Adrenal gland (tissue), 5 donors: ENCODE measurements around the gene RGMB.

ENCODE experiments used
- POLR2A ChIP-seq, 2 donors: fragments of 450-650 bp; IDR thresholded peaks; one replicate each; pipeline ENCODE4 v1.6.1; 2017; ENCODE audit warnings: antibody characterized with exemption in 2 of 2, mild to moderate bottlenecking in 2 of 2, moderate library complexity in 1 of 2
- TF ChIP-seq, protein P1 (sequence below), 6 experiments: fragments of 450-650 bp in 4 of 6; fragments of 200-600 bp in 2 of 6; sonication (generic) in 1 of 6; IDR thresholded peaks; 1 replicate in 5 of 6; 2 replicates in 1 of 6; pipeline versions ENCODE4 v1.5.1 to v1.8.0; 2016 to 2021; ENCODE audit warnings: antibody characterized with exemption in 6 of 6, mild to moderate bottlenecking in 2 of 6, moderate library complexity in 1 of 6
- donor health status: DM: no; HTN: no; CAD: no.

GRCh38 chr5:98755406-98755805 lies 18.1 kb upstream of the RGMB start:
- no peak for TF ChIP-seq POLR2A (IDR thresholded peaks at IDR 0.05)
- TF ChIP-seq, protein P1, sequence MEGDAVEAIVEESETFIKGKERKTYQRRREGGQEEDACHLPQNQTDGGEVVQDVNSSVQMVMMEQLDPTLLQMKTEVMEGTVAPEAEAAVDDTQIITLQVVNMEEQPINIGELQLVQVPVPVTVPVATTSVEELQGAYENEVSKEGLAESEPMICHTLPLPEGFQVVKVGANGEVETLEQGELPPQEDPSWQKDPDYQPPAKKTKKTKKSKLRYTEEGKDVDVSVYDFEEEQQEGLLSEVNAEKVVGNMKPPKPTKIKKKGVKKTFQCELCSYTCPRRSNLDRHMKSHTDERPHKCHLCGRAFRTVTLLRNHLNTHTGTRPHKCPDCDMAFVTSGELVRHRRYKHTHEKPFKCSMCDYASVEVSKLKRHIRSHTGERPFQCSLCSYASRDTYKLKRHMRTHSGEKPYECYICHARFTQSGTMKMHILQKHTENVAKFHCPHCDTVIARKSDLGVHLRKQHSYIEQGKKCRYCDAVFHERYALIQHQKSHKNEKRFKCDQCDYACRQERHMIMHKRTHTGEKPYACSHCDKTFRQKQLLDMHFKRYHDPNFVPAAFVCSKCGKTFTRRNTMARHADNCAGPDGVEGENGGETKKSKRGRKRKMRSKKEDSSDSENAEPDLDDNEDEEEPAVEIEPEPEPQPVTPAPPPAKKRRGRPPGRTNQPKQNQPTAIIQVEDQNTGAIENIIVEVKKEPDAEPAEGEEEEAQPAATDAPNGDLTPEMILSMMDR (IDR thresholded peaks at IDR 0.05): no peak
